Measurements from ENCODE around the gene NGEF.
A peak's percentile ranks its signal among the peaks of the same experiment; 100 is the strongest.

The NGEF gene

DNA sequence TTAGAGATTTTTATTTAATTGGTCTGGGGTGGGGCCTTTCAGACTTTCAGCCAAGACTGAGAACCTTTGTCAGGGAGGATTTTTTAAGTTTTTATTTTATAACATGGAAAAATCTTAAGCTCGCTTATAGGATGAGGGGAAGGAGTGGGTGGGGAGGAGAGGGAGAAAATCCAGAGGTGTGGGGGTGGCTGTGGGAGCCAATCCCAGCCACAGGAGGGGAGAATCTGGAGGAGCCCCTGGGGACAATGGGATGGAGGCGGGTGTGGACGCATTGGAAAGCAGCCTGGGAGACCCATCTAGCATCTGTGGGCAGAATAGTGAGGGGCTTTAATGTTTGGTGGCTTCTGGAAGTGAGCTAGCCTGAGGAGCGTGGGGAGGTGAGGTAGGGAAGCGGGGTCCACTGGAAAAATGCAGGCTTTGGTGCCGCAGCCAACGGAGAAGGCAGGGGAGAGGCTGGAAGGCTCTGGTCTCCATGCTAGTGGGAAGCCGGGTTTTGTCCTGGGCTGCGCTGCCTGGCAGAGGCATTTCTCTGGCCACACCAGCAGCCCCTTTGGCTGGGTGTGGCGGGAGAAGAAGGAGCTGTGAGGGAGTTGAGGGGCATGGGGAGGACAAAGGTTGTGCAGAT is 35.6 kb upstream of the NGEF start:
- 0 out of 2 replicates have a peak overlapping the region, but pooled peaks have one; percentile 1 for H3K27ac ChIP-seq
- no peak for TF ChIP-seq ZFX (IDR thresholded peaks at IDR 0.05)
- TF ChIP-seq, protein P1, sequence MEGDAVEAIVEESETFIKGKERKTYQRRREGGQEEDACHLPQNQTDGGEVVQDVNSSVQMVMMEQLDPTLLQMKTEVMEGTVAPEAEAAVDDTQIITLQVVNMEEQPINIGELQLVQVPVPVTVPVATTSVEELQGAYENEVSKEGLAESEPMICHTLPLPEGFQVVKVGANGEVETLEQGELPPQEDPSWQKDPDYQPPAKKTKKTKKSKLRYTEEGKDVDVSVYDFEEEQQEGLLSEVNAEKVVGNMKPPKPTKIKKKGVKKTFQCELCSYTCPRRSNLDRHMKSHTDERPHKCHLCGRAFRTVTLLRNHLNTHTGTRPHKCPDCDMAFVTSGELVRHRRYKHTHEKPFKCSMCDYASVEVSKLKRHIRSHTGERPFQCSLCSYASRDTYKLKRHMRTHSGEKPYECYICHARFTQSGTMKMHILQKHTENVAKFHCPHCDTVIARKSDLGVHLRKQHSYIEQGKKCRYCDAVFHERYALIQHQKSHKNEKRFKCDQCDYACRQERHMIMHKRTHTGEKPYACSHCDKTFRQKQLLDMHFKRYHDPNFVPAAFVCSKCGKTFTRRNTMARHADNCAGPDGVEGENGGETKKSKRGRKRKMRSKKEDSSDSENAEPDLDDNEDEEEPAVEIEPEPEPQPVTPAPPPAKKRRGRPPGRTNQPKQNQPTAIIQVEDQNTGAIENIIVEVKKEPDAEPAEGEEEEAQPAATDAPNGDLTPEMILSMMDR (conservative IDR thresholded peaks at IDR 0.05), result no peak

- TF ChIP-seq ZFX (IDR thresholded peaks at IDR 0.05), result no peak
- TF ChIP-seq, protein P1 (conservative IDR thresholded peaks at IDR 0.05), result no peak
- H3K27ac ChIP-seq, result no peak overlapping the region
Measured at GRCh38 chr2:233047667-233048066, 34.6 kb upstream of the NGEF start.

DNA sequence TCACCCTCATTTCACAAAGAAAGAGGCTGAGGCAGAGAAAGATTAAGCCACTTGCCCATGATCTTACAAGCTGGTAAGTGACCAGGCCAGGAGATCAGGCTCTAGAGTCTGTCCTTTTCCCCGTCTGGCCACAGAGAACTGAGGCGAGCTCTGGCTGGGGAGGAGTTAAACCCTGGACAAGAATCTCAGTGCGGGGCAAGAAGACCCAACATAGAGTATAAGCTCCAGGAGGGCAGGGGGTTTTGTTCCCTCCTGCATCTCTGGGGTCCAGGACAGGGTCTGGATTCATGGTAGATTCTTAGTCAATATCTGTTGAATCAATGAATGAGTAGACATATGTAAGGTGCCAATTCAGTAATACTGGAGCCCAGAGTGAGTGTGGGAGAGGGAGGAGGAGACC is 34.1 kb upstream of the NGEF start:
- no peak overlapping the region for H3K27ac ChIP-seq
- TF ChIP-seq, protein P1 (conservative IDR thresholded peaks at IDR 0.05), result no peak

DNA sequence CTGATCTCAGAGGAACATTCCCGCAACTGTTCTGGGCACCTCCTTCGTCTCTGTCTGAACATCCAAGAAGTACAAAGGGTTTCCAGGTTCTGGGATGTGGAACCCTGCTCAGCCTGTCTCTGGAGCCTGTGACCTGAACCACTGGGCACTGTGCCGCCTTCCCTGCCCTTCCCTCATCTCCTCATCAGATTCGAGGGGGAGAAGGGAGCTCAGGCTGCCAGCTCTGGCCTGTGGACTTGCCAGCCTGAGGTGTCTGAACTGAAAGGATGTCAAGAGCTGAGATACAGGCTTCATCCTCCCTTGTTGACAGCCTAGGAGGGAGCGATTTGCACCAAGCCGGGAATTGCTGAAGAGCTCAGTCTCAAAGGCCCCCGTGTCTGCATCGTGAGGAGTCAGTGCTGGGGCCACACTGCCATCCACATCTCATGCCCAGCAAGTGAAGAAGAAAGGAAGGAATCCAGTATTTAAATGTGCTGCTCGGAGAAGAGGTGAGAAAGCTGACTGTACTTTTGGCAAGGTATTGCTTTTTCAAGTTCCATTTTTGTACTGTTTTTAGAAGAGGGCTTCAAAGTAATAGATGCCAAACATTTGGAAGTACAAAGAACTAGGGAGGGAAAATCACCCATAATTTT is 32.0 kb upstream of the NGEF start:
- H3K27ac ChIP-seq, result no peak overlapping the region
- TF ChIP-seq, protein P1 (conservative IDR thresholded peaks at IDR 0.05), result no peak
- TF ChIP-seq ZFX (IDR thresholded peaks at IDR 0.05), result no peak

GRCh38 chr2:233042549-233042948 is 29.5 kb upstream of the NGEF start:
- no peak overlapping the region for H3K27ac ChIP-seq
- no peak for TF ChIP-seq ZFX (IDR thresholded peaks at IDR 0.05)
- TF ChIP-seq, protein P1 (conservative IDR thresholded peaks at IDR 0.05), result no peak

DNA sequence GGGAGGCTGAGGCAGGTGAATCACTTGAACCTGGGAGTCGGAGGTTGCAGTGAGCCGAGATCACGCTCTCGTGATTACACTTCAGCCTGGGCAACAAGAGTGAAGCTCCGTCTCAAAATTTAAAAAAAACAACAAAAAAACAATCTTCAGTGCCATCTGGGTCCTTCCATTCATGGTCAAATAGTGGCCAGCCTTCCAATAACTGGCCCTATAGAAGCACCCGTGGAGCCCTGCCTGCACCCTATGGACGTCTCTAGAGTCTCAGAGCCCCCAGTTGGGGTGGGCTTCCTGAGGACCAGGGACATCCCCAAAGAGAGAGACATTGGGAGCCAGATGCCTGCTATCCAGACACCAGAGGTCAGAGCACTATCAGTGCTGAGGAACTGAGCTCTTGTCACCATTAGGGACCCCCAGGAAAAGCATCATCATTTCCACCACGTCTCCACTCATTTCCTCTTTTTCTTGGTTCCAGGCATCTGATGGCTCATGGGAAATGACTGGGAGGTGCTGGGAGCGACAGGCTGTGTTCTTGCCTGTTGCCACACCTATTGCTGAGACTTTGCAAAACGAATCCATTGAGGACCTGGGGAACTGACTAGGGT is 28.8 kb upstream of the NGEF start:
- no peak overlapping the region for H3K27ac ChIP-seq
- no peak for TF ChIP-seq ZFX (IDR thresholded peaks at IDR 0.05)
- TF ChIP-seq, protein P1 (conservative IDR thresholded peaks at IDR 0.05), result no peak

- TF ChIP-seq ZFX (IDR thresholded peaks at IDR 0.05), result no peak
- TF ChIP-seq, protein P1 (conservative IDR thresholded peaks at IDR 0.05), result no peak
- H3K27ac ChIP-seq, result no peak overlapping the region
Measured at GRCh38 chr2:233040571-233040970, 27.5 kb upstream of the NGEF start.
